WTC11 (cell line): ENCODE results near the gene LBX2. TPM values are rescaled to one million over a fixed set of nuclear protein-coding genes. Genes with fewer than 3 reads are reported as not detected.

Experiments
- ATAC-seq: fragments of 200-7000 bp; cut with Tn5 transposase; 2 replicates; pipeline ENCODE4 v1.10.0; 2021; ENCODE audit warnings: mild to moderate bottlenecking, moderate library complexity
- CTCF ChIA-PET: fragments of 300-600 bp; sonication (Branson Sonifier 250); formaldehyde crosslinking; loops from one replicate; lab custom pipeline; 2021; ENCODE audit warnings: antibody characterized with exemption; lab: Charles Lee
- POLR2A ChIA-PET: fragments of 350-600 bp; sonication (Branson Sonifier 250); formaldehyde crosslinking; loops from one replicate; lab custom pipeline; 2021; ENCODE audit warnings: antibody characterized with exemption; lab: Charles Lee
- DNase-seq: peaks from one replicate; pipeline ENCODE4 v3.0.0; 2021; ENCODE audit warnings: low spot score
- H3K27ac Mint-ChIP-seq: 2 replicates; pipeline ENCODE4 v1.8.0; 2021; ENCODE audit warnings: mixed read lengths
- H3K27me3 Mint-ChIP-seq: 2 replicates; pipeline ENCODE4 v1.8.0; 2021; ENCODE audit warnings: low read depth, mild to moderate bottlenecking, moderate library complexity, mixed read lengths
- H3K36me3 Mint-ChIP-seq: 2 replicates; pipeline ENCODE4 v1.8.0; 2021; ENCODE audit warnings: mixed read lengths
- H3K4me1 Mint-ChIP-seq: 2 replicates; pipeline ENCODE4 v1.8.0; 2022; ENCODE audit warnings: mixed read lengths
- H3K4me3 Mint-ChIP-seq: 2 replicates; pipeline ENCODE4 v1.8.0; 2021; ENCODE audit warnings: mild to moderate bottlenecking, moderate library complexity, mixed read lengths
- H3K9me3 Mint-ChIP-seq: 2 replicates; pipeline ENCODE4 v1.8.0; 2021; ENCODE audit warnings: mixed read lengths
- CBFB ChIP-seq: sonication (generic); formaldehyde crosslinking; IDR thresholded peaks from 2 replicates; pipeline ENCODE4 v1.8.1; 2022; ENCODE audit warnings: mild to moderate bottlenecking, low read depth, missing genetic modification reagents
- CREB1 ChIP-seq: sonication (generic); formaldehyde crosslinking; IDR thresholded peaks from 2 replicates; pipeline ENCODE4 v1.8.0; 2023; ENCODE audit warnings: mild to moderate bottlenecking, missing genetic modification reagents
- ESRRA ChIP-seq: sonication (generic); formaldehyde crosslinking; IDR thresholded peaks from 2 replicates; pipeline ENCODE4 v1.8.1; 2022; ENCODE audit warnings: mild to moderate bottlenecking, missing genetic modification reagents, borderline replicate concordance
- FOXK1 ChIP-seq: sonication (generic); formaldehyde crosslinking; IDR thresholded peaks from 2 replicates; pipeline ENCODE4 v1.8.0; 2022; ENCODE audit warnings: mild to moderate bottlenecking, moderate library complexity, missing genetic modification reagents
- FOXP1 ChIP-seq: sonication (generic); formaldehyde crosslinking; IDR thresholded peaks from 2 replicates; pipeline ENCODE4 v1.8.0; 2022; ENCODE audit warnings: missing genetic modification reagents, mild to moderate bottlenecking, moderate library complexity, borderline replicate concordance
- GABPB1 ChIP-seq: sonication (generic); formaldehyde crosslinking; IDR thresholded peaks from 2 replicates; pipeline ENCODE4 v1.8.1; 2023; ENCODE audit warnings: mild to moderate bottlenecking, missing genetic modification reagents
- HMGA2 ChIP-seq: fragments of 250-450 bp; sonication (Bioruptor Pico); IDR thresholded peaks from 2 replicates; pipeline ENCODE4 v1.4.0; 2021; ENCODE audit warnings: mild to moderate bottlenecking, moderate library complexity
- JAZF1 ChIP-seq: fragments of 250-450 bp; sonication (Bioruptor Pico); IDR thresholded peaks from 2 replicates; pipeline ENCODE4 v1.9.0; 2021; ENCODE audit warnings: moderate library complexity, mild to moderate bottlenecking, inconsistent platforms
- MYBL2 ChIP-seq: sonication (generic); formaldehyde crosslinking; IDR thresholded peaks from 2 replicates; pipeline ENCODE4 v1.8.1; 2023; ENCODE audit warnings: mild to moderate bottlenecking, moderate library complexity, missing genetic modification reagents
- NFE2L1 ChIP-seq: sonication (generic); formaldehyde crosslinking; IDR thresholded peaks from 2 replicates; pipeline ENCODE4 v1.8.1; 2023; ENCODE audit warnings: missing genetic modification reagents
- NR1H2 ChIP-seq: sonication (generic); formaldehyde crosslinking; IDR thresholded peaks from 2 replicates; pipeline ENCODE4 v1.9.0; 2021; ENCODE audit warnings: mild to moderate bottlenecking, moderate library complexity, missing genetic modification reagents
- RORB ChIP-seq: fragments of 250-450 bp; sonication (Bioruptor Pico); IDR thresholded peaks from 2 replicates; pipeline ENCODE4 v1.9.0; 2021; ENCODE audit warnings: mild to moderate bottlenecking
- SP1 ChIP-seq: sonication (generic); formaldehyde crosslinking; conservative IDR thresholded peaks from 2 replicates; pipeline ENCODE4 v1.8.1; 2022; ENCODE audit warnings: missing genetic modification reagents
- TCF7 ChIP-seq: sonication (generic); formaldehyde crosslinking; IDR thresholded peaks from 2 replicates; pipeline ENCODE4 v1.8.0; 2022; ENCODE audit warnings: mild to moderate bottlenecking, low read depth, missing genetic modification reagents, moderate library complexity
- ZBTB21 ChIP-seq: sonication (generic); formaldehyde crosslinking; IDR thresholded peaks from 2 replicates; pipeline ENCODE4 v1.8.1; 2023; ENCODE audit warnings: mild to moderate bottlenecking, missing genetic modification reagents, borderline replicate concordance
- ZNF396 ChIP-seq: fragments of 250-450 bp; sonication (Bioruptor Pico); IDR thresholded peaks from 2 replicates; pipeline ENCODE4 v1.8.0; 2021; ENCODE audit warnings: mild to moderate bottlenecking, moderate library complexity, borderline replicate concordance
- total RNA-seq: library from RNA; stranded (reverse); gene quantifications from 3 replicates; pipeline ENCODE4 v1.2.3, GENCODE V29; 2021
- TF ChIP-seq, protein P1 (sequence below): sonication (generic); formaldehyde crosslinking; IDR thresholded peaks from 2 replicates; pipeline ENCODE4 v1.8.0; 2022; ENCODE audit warnings: mild to moderate bottlenecking, missing genetic modification reagents
- TF ChIP-seq, protein P2 (sequence below): fragments of 250-450 bp; sonication (Bioruptor Pico); conservative IDR thresholded peaks from 2 replicates; pipeline ENCODE4 v1.9.0; 2021; ENCODE audit warnings: mild to moderate bottlenecking
- TF ChIP-seq, protein P3 (sequence below): fragments of 250-450 bp; sonication (Bioruptor Pico); IDR thresholded peaks from 2 replicates; pipeline ENCODE4 v1.9.0; 2021; ENCODE audit warnings: mild to moderate bottlenecking
- TF ChIP-seq, protein P4 (sequence below): sonication (generic); formaldehyde crosslinking; IDR thresholded peaks from 2 replicates; pipeline ENCODE4 v1.8.0; 2022; ENCODE audit warnings: mild to moderate bottlenecking, missing genetic modification reagents
- TF ChIP-seq, protein P5 (sequence below): fragments of 250-450 bp; sonication (Bioruptor Pico); IDR thresholded peaks from 2 replicates; pipeline ENCODE4 v2.1.2; 2022; ENCODE audit warnings: mild to moderate bottlenecking, moderate library complexity
- TF ChIP-seq, protein P6 (sequence below): sonication (generic); formaldehyde crosslinking; IDR thresholded peaks from 2 replicates; pipeline ENCODE4 v1.8.1; 2023; ENCODE audit warnings: mild to moderate bottlenecking, missing genetic modification reagents, moderate library complexity
- TF ChIP-seq, protein P7 (sequence below): sonication (generic); formaldehyde crosslinking; IDR thresholded peaks from 2 replicates; pipeline ENCODE4 v1.8.0; 2022; ENCODE audit warnings: mild to moderate bottlenecking, missing genetic modification reagents
- TF ChIP-seq, protein P8 (sequence below): sonication (generic); formaldehyde crosslinking; IDR thresholded peaks from 2 replicates; pipeline ENCODE4 v1.8.1; 2022; ENCODE audit warnings: mild to moderate bottlenecking, missing genetic modification reagents, moderate library complexity, borderline replicate concordance
- TF ChIP-seq, protein P9 (sequence below): sonication (generic); formaldehyde crosslinking; IDR thresholded peaks from 2 replicates; pipeline ENCODE4 v1.8.1; 2023; ENCODE audit warnings: mild to moderate bottlenecking, moderate library complexity, missing genetic modification reagents
- TF ChIP-seq, protein P10 (sequence below): sonication (generic); formaldehyde crosslinking; IDR thresholded peaks from 2 replicates; pipeline ENCODE4 v1.8.1; 2023; ENCODE audit warnings: mild to moderate bottlenecking, missing genetic modification reagents, moderate library complexity

The LBX2 gene
- total RNA-seq, 1 experiment from 2014 or later: 1.0 TPM

DNA sequence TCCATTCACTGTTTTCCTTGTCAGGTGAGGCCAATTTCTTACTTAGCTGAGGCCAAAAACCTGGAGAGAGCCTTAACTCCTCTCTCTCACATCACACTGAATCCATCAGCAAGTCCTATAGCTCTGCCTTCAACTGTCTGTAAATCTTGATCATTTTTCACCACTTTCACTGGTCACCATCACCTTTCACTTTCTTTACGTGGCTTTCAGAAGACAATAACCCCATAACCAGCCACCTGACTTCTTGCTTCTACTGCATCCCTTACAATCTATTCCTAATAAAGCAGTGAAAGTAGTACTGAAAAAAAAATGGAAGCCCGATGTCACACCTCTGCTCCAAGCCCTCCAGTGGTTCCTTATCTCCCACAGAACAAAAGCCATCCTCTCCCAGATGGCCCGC lies 46.6 kb upstream of the LBX2 start:
- no peak overlapping the region for H3K27ac Mint-ChIP-seq
- TF ChIP-seq, protein P1, sequence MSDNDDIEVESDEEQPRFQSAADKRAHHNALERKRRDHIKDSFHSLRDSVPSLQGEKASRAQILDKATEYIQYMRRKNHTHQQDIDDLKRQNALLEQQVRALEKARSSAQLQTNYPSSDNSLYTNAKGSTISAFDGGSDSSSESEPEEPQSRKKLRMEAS (CRISPR knock-in tag): no peak
- TF ChIP-seq, protein P2, sequence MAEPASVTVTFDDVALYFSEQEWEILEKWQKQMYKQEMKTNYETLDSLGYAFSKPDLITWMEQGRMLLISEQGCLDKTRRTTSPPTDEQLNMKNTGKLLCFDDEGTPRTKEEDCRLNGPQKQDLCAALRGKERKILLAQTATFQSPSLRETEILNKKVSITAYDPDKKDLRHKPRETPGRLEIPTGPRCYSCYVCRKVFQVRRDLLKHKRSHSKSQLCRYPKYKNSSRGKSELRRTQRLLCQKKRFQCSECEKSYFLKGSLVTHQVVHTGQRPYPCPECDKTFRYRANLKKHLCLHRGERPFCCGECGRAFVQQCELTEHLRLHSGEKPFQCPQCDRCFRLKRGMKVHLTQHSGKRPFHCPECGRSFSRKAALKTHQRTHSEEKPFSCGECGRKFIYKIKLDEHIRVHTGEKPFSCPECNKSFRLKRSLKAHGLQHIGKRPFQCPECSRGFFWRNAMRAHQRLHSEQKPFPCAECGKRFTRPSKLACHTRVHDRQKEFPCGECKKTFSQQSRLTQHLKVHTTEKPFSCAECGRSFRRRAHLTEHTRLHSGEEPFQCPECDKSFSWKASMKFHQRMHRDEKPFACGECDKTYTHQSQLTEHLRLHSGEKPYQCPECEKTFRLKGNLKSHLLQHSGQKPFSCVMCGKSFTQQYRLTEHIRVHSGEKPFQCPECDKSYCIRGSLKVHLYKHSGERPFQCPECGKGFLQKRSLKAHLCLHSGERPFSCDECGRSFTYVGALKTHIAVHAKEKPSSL: no peak
- no peak for TF ChIP-seq TCF7 (CRISPR knock-in tag)
- no peak for TF ChIP-seq HMGA2
- TF ChIP-seq NFE2L1 (CRISPR knock-in tag): no peak
- TF ChIP-seq ZBTB21 (CRISPR knock-in tag): no peak
- TF ChIP-seq, protein P3, sequence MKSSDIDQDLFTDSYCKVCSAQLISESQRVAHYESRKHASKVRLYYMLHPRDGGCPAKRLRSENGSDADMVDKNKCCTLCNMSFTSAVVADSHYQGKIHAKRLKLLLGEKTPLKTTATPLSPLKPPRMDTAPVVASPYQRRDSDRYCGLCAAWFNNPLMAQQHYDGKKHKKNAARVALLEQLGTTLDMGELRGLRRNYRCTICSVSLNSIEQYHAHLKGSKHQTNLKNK (CRISPR knock-in tag): no peak
- no peak for TF ChIP-seq ZNF396 (CRISPR knock-in tag)
- no peak for TF ChIP-seq SP1 (CRISPR knock-in tag)
- TF ChIP-seq FOXK1 (CRISPR knock-in tag): no peak
- TF ChIP-seq FOXP1 (CRISPR knock-in tag): no peak
- TF ChIP-seq, protein P4, sequence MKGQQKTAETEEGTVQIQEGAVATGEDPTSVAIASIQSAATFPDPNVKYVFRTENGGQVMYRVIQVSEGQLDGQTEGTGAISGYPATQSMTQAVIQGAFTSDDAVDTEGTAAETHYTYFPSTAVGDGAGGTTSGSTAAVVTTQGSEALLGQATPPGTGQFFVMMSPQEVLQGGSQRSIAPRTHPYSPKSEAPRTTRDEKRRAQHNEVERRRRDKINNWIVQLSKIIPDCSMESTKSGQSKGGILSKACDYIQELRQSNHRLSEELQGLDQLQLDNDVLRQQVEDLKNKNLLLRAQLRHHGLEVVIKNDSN (CRISPR knock-in tag): no peak
- TF ChIP-seq, protein P5, sequence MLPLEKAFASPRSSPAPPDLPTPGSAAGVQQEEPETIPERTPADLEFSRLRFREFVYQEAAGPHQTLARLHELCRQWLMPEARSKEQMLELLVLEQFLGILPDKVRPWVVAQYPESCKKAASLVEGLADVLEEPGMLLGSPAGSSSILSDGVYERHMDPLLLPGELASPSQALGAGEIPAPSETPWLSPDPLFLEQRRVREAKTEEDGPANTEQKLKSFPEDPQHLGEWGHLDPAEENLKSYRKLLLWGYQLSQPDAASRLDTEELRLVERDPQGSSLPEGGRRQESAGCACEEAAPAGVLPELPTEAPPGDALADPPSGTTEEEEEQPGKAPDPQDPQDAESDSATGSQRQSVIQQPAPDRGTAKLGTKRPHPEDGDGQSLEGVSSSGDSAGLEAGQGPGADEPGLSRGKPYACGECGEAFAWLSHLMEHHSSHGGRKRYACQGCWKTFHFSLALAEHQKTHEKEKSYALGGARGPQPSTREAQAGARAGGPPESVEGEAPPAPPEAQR: no peak
- no peak for TF ChIP-seq GABPB1
- TF ChIP-seq ESRRA (CRISPR knock-in tag): no peak
- TF ChIP-seq, protein P6, sequence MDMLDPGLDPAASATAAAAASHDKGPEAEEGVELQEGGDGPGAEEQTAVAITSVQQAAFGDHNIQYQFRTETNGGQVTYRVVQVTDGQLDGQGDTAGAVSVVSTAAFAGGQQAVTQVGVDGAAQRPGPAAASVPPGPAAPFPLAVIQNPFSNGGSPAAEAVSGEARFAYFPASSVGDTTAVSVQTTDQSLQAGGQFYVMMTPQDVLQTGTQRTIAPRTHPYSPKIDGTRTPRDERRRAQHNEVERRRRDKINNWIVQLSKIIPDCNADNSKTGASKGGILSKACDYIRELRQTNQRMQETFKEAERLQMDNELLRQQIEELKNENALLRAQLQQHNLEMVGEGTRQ (CRISPR knock-in tag): no peak
- TF ChIP-seq JAZF1 (CRISPR knock-in tag): no peak
- TF ChIP-seq RORB (CRISPR knock-in tag): no peak
- TF ChIP-seq, all 79 proteins: peak for 0
- no peaks in the 10 kb centered on the region for H3K9me3 Mint-ChIP-seq
- peaks cover 19% of the 10 kb centered on the region for H3K4me1 Mint-ChIP-seq
- DNase-seq (no peak), ATAC-seq (no peak)
- CTCF ChIA-PET: no interaction called here
- POLR2A ChIA-PET: no interaction called here
- peaks cover 2% of the 10 kb centered on the region; the same call in 1 of the 2 replicates for H3K36me3 Mint-ChIP-seq
- no peak overlapping the region for H3K4me3 Mint-ChIP-seq
- H3K27me3 Mint-ChIP-seq: peaks cover 50% of the 10 kb centered on the region

DNA sequence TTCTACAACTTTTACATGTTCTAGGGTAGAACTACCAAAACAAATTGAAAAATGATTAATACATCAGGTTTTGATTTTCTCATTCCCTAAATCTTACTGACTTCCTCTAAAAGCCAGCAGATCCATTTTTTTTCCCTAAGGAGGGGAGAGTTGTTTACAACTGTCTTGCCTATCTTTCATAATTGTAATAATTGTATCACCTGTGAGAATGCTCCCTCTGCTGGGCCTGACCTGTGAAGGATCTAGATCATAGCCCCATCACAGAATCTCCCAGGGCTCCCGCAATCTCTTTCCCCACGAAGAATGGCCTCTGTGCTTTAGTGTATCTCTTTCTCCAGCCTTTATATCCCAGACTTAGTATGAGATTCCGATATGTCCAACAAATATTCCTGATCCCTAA lies 45.2 kb upstream of the LBX2 start:
- Mint-ChIP-seq H3K27me3 (peaks cover 36% of the 10 kb centered on the region), H3K9me3 (no peaks in the 10 kb centered on the region), H3K36me3 (no peaks in the 10 kb centered on the region), H3K4me3 (no peak overlapping the region), H3K27ac (no peak overlapping the region), H3K4me1 (peaks cover 10% of the 10 kb centered on the region)
- ChIA-PET CTCF (no interaction called here), POLR2A (no interaction called here)
- ATAC-seq: no peak
- TF ChIP-seq ZNF396 (CRISPR knock-in tag): no peak
- TF ChIP-seq, protein P7, sequence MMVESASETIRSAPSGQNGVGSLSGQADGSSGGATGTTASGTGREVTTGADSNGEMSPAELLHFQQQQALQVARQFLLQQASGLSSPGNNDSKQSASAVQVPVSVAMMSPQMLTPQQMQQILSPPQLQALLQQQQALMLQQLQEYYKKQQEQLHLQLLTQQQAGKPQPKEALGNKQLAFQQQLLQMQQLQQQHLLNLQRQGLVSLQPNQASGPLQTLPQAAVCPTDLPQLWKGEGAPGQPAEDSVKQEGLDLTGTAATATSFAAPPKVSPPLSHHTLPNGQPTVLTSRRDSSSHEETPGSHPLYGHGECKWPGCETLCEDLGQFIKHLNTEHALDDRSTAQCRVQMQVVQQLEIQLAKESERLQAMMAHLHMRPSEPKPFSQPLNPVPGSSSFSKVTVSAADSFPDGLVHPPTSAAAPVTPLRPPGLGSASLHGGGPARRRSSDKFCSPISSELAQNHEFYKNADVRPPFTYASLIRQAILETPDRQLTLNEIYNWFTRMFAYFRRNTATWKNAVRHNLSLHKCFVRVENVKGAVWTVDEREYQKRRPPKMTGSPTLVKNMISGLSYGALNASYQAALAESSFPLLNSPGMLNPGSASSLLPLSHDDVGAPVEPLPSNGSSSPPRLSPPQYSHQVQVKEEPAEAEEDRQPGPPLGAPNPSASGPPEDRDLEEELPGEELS: no peak
- TF ChIP-seq, protein P8, sequence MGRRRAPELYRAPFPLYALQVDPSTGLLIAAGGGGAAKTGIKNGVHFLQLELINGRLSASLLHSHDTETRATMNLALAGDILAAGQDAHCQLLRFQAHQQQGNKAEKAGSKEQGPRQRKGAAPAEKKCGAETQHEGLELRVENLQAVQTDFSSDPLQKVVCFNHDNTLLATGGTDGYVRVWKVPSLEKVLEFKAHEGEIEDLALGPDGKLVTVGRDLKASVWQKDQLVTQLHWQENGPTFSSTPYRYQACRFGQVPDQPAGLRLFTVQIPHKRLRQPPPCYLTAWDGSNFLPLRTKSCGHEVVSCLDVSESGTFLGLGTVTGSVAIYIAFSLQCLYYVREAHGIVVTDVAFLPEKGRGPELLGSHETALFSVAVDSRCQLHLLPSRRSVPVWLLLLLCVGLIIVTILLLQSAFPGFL: no peak
- TF ChIP-seq CBFB: no peak
- TF ChIP-seq NR1H2: no peak
- no peak for TF ChIP-seq CREB1 (CRISPR knock-in tag)
- TF ChIP-seq, protein P9, sequence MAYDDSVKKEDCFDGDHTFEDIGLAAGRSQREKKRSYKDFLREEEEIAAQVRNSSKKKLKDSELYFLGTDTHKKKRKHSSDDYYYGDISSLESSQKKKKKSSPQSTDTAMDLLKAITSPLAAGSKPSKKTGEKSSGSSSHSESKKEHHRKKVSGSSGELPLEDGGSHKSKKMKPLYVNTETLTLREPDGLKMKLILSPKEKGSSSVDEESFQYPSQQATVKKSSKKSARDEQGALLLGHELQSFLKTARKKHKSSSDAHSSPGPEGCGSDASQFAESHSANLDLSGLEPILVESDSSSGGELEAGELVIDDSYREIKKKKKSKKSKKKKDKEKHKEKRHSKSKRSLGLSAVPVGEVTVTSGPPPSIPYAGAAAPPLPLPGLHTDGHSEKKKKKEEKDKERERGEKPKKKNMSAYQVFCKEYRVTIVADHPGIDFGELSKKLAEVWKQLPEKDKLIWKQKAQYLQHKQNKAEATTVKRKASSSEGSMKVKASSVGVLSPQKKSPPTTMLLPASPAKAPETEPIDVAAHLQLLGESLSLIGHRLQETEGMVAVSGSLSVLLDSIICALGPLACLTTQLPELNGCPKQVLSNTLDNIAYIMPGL (CRISPR knock-in tag): no peak
- TF ChIP-seq, protein P10, sequence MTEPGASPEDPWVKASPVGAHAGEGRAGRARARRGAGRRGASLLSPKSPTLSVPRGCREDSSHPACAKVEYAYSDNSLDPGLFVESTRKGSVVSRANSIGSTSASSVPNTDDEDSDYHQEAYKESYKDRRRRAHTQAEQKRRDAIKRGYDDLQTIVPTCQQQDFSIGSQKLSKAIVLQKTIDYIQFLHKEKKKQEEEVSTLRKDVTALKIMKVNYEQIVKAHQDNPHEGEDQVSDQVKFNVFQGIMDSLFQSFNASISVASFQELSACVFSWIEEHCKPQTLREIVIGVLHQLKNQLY: no peak
- TF ChIP-seq MYBL2: no peak
- no peak for DNase-seq
